ENCODE data around the gene XPR1. TPM values are rescaled to one million over a fixed set of nuclear protein-coding genes. Genes with fewer than 3 reads are reported as not detected.

Gene XPR1
- total RNA-seq, 4 donors from 2014 or later: 7.8 to 119 (median 75.3) TPM

- Histone ChIP-seq H3K36me3 (no peaks in the 10 kb centered on the region), H3K27me3 (no peaks in the 10 kb centered on the region), H3K4me3 (no peak overlapping the region), H3K27ac (no peak overlapping the region), H3K4me1 (no peaks in the 10 kb centered on the region), H3K9me3 (no peaks in the 10 kb centered on the region)
- in situ Hi-C loops (cut with MboI; ENCODE audit: low pct_ligation_motif_present in 1 of 4, low pct_unique_long_range_greater_than_20kb in 1 of 4, low sequenced_read_pairs in 3 of 4) (no loop called here), intact Hi-C loops (cut with DNase I; ENCODE audit: low total_unique reads) (no loop called here)
- 62 to 74% methylated on average over 3 to 7 of the region's 7 CpGs for WGBS, 2 donors (ENCODE audit: low coverage in 1 of 2)
- DNase-seq: no peak
- TF ChIP-seq EP300 (IDR thresholded peaks at IDR 0.05; ENCODE audit: low read depth) (no peak), POLR2A (IDR thresholded peaks at IDR 0.05) (no peak), POLR2AphosphoS5 (IDR thresholded peaks at IDR 0.05) (no peak), CTCF (IDR thresholded peaks at IDR 0.05) (no peak)
These were observed 21.9 kb upstream of the XPR1 start for GRCh38 chr1:180609643-180610555.

DNA sequence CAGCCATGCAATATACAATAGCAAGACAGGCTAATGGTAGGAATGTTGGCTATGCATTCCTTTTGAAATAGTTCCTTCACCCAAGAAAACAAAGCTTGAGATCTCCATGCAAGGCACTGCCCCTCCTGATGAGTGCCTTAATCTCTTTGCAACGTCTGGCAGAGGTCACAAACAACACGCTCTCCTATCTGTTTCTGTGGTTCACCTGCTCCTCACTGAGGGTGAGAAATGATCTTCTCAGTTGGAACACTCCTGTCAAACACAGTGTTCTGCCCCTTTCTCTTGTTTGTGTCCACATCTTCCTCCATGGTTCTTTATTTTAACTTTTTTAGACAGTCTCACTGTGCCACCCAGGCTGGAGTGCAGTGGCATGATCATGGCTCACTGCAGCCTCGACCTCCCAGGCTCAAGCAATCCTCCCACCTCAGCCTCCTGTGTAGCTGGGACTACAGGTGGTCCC is 21.2 kb upstream of the XPR1 start:
- in situ Hi-C loops (cut with MboI; ENCODE audit: low pct_ligation_motif_present in 1 of 4, low pct_unique_long_range_greater_than_20kb in 1 of 4, low sequenced_read_pairs in 3 of 4): no loop called here
- H3K36me3 ChIP-seq: no peaks in the 10 kb centered on the region
- H3K9me3 ChIP-seq: no peaks in the 10 kb centered on the region
- intact Hi-C loops (cut with DNase I; ENCODE audit: low total_unique reads): no loop called here
- no peaks in the 10 kb centered on the region for H3K27me3 ChIP-seq
- H3K4me3 ChIP-seq: no peak overlapping the region
- H3K4me1 ChIP-seq: no peaks in the 10 kb centered on the region
- WGBS, 2 donors (ENCODE audit: low coverage in 1 of 2): 45 to 83% methylated on average over 2 to 3 of the region's 3 CpGs
- TF ChIP-seq POLR2A (IDR thresholded peaks at IDR 0.05) (no peak), POLR2AphosphoS5 (IDR thresholded peaks at IDR 0.05) (no peak), EP300 (IDR thresholded peaks at IDR 0.05; ENCODE audit: low read depth) (no peak), CTCF (IDR thresholded peaks at IDR 0.05) (no peak)
- H3K27ac ChIP-seq: no peak overlapping the region
- no peak for DNase-seq

- intact Hi-C loops (cut with DNase I; ENCODE audit: low total_unique reads): no loop called here
- Histone ChIP-seq H3K27ac (no peak overlapping the region), H3K27me3 (no peaks in the 10 kb centered on the region), H3K36me3 (no peaks in the 10 kb centered on the region), H3K4me3 (no peak overlapping the region), H3K9me3 (no peaks in the 10 kb centered on the region), H3K4me1 (no peaks in the 10 kb centered on the region)
- 56 to 59% methylated on average over 8 to 9 of the region's 9 CpGs for WGBS, 2 donors (ENCODE audit: low coverage in 1 of 2)
- in situ Hi-C loops (cut with MboI; ENCODE audit: low pct_ligation_motif_present in 1 of 4, low pct_unique_long_range_greater_than_20kb in 1 of 4, low sequenced_read_pairs in 3 of 4): no loop called here
- TF ChIP-seq POLR2AphosphoS5 (IDR thresholded peaks at IDR 0.05): no peak
- no peak for TF ChIP-seq CTCF (IDR thresholded peaks at IDR 0.05)
- TF ChIP-seq EP300 (IDR thresholded peaks at IDR 0.05; ENCODE audit: low read depth): no peak
- TF ChIP-seq POLR2A (IDR thresholded peaks at IDR 0.05): no peak
- DNase-seq: no peak
These were observed 20.5 kb upstream of the XPR1 start for GRCh38 chr1:180611016-180611930.

DNA sequence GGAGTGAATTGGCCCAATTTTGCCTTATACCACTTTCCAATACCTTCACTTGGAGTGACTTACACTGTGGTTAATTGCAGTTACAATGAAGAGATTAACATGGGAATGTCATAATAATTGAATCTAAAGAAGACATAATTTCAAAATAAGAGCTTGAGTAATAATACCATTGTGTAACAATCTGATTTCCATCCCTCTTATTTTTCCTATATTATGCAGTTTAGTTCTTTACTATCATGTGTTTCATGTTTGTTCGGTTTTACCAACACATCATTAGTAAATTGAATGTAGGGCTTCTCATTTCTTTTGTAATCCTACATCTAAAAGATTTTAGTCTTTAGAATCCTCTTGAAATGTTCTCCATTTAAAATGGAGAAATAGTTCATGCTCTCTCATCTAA is 19.2 kb upstream of the XPR1 start:
- WGBS, 2 donors (ENCODE audit: low coverage in 1 of 2): 94 to 100% methylated on average over 1 of the region's 1 CpG
- Histone ChIP-seq H3K27me3 (no peaks in the 10 kb centered on the region), H3K4me1 (no peaks in the 10 kb centered on the region), H3K27ac (no peak overlapping the region), H3K4me3 (no peak overlapping the region), H3K9me3 (no peaks in the 10 kb centered on the region), H3K36me3 (no peaks in the 10 kb centered on the region)
- no peak for DNase-seq
- TF ChIP-seq CTCF (IDR thresholded peaks at IDR 0.05) (no peak), POLR2A (IDR thresholded peaks at IDR 0.05) (no peak), EP300 (IDR thresholded peaks at IDR 0.05; ENCODE audit: low read depth) (no peak), POLR2AphosphoS5 (IDR thresholded peaks at IDR 0.05) (no peak)
- intact Hi-C loops (cut with DNase I; ENCODE audit: low total_unique reads): no loop called here
- in situ Hi-C loops (cut with MboI; ENCODE audit: low pct_ligation_motif_present in 1 of 4, low pct_unique_long_range_greater_than_20kb in 1 of 4, low sequenced_read_pairs in 3 of 4): no loop called here

All from transverse colon (tissue), 4 donors.